Right atrium auricular region (tissue), 2 donors: ENCODE results near the gene D2HGDH. TPM values are rescaled to one million over a fixed set of nuclear protein-coding genes. Genes with fewer than 3 reads are reported as not detected.
A peak's percentile ranks its signal among the peaks of the same experiment; 100 is the strongest.

ENCODE experiments used
- DNase-seq: peaks from one replicate; pipeline ENCODE4 v3.0.0-alpha.2; 2019; ENCODE audit warnings: low spot score
- H3K27ac ChIP-seq, 2 donors: fragments of 200-600 bp; sonication (generic); 1 replicate in 1 of 2; 2 replicates in 1 of 2; pipeline ENCODE4 v1.5.1; 2016 to 2019
- H3K27me3 ChIP-seq, 2 donors: fragments of 200-600 bp; sonication (generic); one replicate each; pipeline versions ENCODE4 v1.5.1 to v1.6.0; 2017 to 2019
- H3K36me3 ChIP-seq: fragments of 200-600 bp; sonication (generic); one replicate; pipeline ENCODE4 v1.5.1; 2016
- H3K4me1 ChIP-seq, 2 donors: fragments of 200-600 bp; sonication (generic); one replicate each; pipeline versions ENCODE4 v1.5.1 to v1.6.0; 2017 to 2019
- H3K4me3 ChIP-seq, 2 donors: fragments of 200-600 bp; sonication (generic); 1 replicate in 1 of 2; 2 replicates in 1 of 2; pipeline ENCODE4 v1.5.1; 2017 to 2019; ENCODE audit warnings: mild to moderate bottlenecking in 1 of 2, moderate library complexity in 1 of 2
- H3K9me3 ChIP-seq, 2 donors: fragments of 200-600 bp; sonication (generic); one replicate each; pipeline ENCODE4 v1.5.1; 2019
- CTCF ChIP-seq, 2 donors: fragments of 200-600 bp; sonication (generic); IDR thresholded peaks; one replicate each; pipeline ENCODE4 v1.5.1; 2019; ENCODE audit warnings: antibody characterized with exemption in 2 of 2
- total RNA-seq, 2 donors: library from RNA; depleted of rRNA; stranded (reverse); fragments of >200 nt; gene quantifications; one replicate each; pipeline ENCODE4 v1.1.0, GENCODE V29; 2016

D2HGDH gene
- total RNA-seq, 2 donors from 2014 or later: 7.5 to 11.7 TPM

GRCh38 chr2:241703032-241703604 lies 31.3 kb upstream of the D2HGDH start:
- Histone ChIP-seq H3K9me3 (no peaks in the 10 kb centered on the region), H3K27me3 (no peaks in the 10 kb centered on the region), H3K27ac (peak overlapping the region; percentile 87 to 95), H3K4me1 (peaks cover 0 to 15% of the 10 kb centered on the region in 2 donors), H3K36me3 (peaks cover 35% of the 10 kb centered on the region), H3K4me3 (peak overlapping the region; percentile 72 to 79)
- no peak for DNase-seq
- no peak for TF ChIP-seq CTCF (IDR thresholded peaks at IDR 0.05)

GRCh38 chr2:241706537-241706936 lies 27.9 kb upstream of the D2HGDH start:
- Histone ChIP-seq H3K27me3 (no peaks in the 10 kb centered on the region), H3K27ac (no peak overlapping the region), H3K36me3 (peaks cover 60% of the 10 kb centered on the region), H3K4me1 (peaks cover 0 to 15% of the 10 kb centered on the region in 2 donors), H3K9me3 (no peaks in the 10 kb centered on the region), H3K4me3 (no peak overlapping the region)
- DNase-seq: no peak
- TF ChIP-seq CTCF (IDR thresholded peaks at IDR 0.05): no peak

- Histone ChIP-seq H3K4me3 (no peak overlapping the region), H3K9me3 (no peaks in the 10 kb centered on the region), H3K27me3 (no peaks in the 10 kb centered on the region), H3K36me3 (peaks cover 79% of the 10 kb centered on the region), H3K4me1 (peaks cover 0 to 1% of the 10 kb centered on the region in 2 donors), H3K27ac (no peak overlapping the region)
- no peak for DNase-seq
- TF ChIP-seq CTCF (IDR thresholded peaks at IDR 0.05): no peak
Observed at GRCh38 chr2:241708879-241709278, 25.6 kb upstream of the D2HGDH start.

GRCh38 chr2:241719093-241719492 lies 15.3 kb upstream of the D2HGDH start:
- H3K27ac ChIP-seq: no peak overlapping the region
- TF ChIP-seq CTCF (IDR thresholded peaks at IDR 0.05): no peak
- H3K36me3 ChIP-seq: peaks cover 36% of the 10 kb centered on the region
- no peak overlapping the region for H3K4me3 ChIP-seq
- no peak for DNase-seq
- no peaks in the 10 kb centered on the region for H3K27me3 ChIP-seq
- no peaks in the 10 kb centered on the region for H3K4me1 ChIP-seq
- H3K9me3 ChIP-seq: peaks cover 0 to 3% of the 10 kb centered on the region in 2 donors

- H3K36me3 ChIP-seq: peaks cover 30% of the 10 kb centered on the region
- H3K4me3 ChIP-seq: no peak overlapping the region
- no peaks in the 10 kb centered on the region for H3K4me1 ChIP-seq
- DNase-seq: no peak
- TF ChIP-seq CTCF (IDR thresholded peaks at IDR 0.05): no peak
- H3K27ac ChIP-seq: no peak overlapping the region
- no peaks in the 10 kb centered on the region for H3K9me3 ChIP-seq
- H3K27me3 ChIP-seq: no peaks in the 10 kb centered on the region
Observed at GRCh38 chr2:241720099-241720498, 14.3 kb upstream of the D2HGDH start.

GRCh38 chr2:241720560-241720959 lies 13.9 kb upstream of the D2HGDH start:
- H3K4me1 ChIP-seq: no peaks in the 10 kb centered on the region
- H3K27me3 ChIP-seq: no peaks in the 10 kb centered on the region
- no peak for TF ChIP-seq CTCF (IDR thresholded peaks at IDR 0.05)
- no peak overlapping the region for H3K27ac ChIP-seq
- H3K4me3 ChIP-seq: no peak overlapping the region
- H3K9me3 ChIP-seq: no peaks in the 10 kb centered on the region
- peaks cover 30% of the 10 kb centered on the region for H3K36me3 ChIP-seq
- no peak for DNase-seq
